Activated CD8-positive, alpha-beta T cell treated with anti-CD3 and anti-CD28 coated beads for 36 hours (primary cell): Measurements from ENCODE around the gene SHROOM3. TPM values are rescaled to one million over a fixed set of nuclear protein-coding genes. Genes with fewer than 3 reads are reported as not detected.

Experiments
- ATAC-seq: fragments of 200-7000 bp; cut with Tn5 transposase; one replicate; pipeline ENCODE4 v1.10.0; 2021; ENCODE audit warnings: mild to moderate bottlenecking, moderate library complexity
- CTCF ChIA-PET: fragments of 350-600 bp; sonication (Branson Sonifier 250); formaldehyde crosslinking; loops from one replicate; lab custom pipeline; 2021; ENCODE audit warnings: antibody characterized with exemption; lab: Charles Lee
- POLR2A ChIA-PET: fragments of 350-600 bp; sonication (Branson Sonifier 250); formaldehyde crosslinking; loops from one replicate; lab custom pipeline; 2021; ENCODE audit warnings: antibody characterized with exemption; lab: Charles Lee
- DNase-seq: peaks from one replicate; pipeline ENCODE4 v3.0.0-alpha.2; 2020
- H3K27ac Mint-ChIP-seq: one replicate; pipeline ENCODE4 v1.8.0; 2021; ENCODE audit warnings: mild to moderate bottlenecking, mixed read lengths
- H3K27me3 Mint-ChIP-seq: one replicate; pipeline ENCODE4 v1.8.0; 2021; ENCODE audit warnings: mixed read lengths
- H3K36me3 Mint-ChIP-seq: one replicate; pipeline ENCODE4 v1.8.0; 2021; ENCODE audit warnings: low read depth, mixed read lengths
- H3K4me1 Mint-ChIP-seq: one replicate; pipeline ENCODE4 v1.8.0; 2021; ENCODE audit warnings: low read depth, mixed read lengths
- H3K4me3 Mint-ChIP-seq: one replicate; pipeline ENCODE4 v1.8.0; 2021; ENCODE audit warnings: mild to moderate bottlenecking, moderate library complexity, mixed read lengths
- H3K9me3 Mint-ChIP-seq: one replicate; pipeline ENCODE4 v1.8.0; 2021; ENCODE audit warnings: mixed read lengths
- intact Hi-C: fragments of 100-400 bp; cut with micrococcal nuclease; formaldehyde crosslinking; loops from one replicate; pipeline ENCODE4 v1.10.0; 2022
- total RNA-seq, 2 experiments: library from RNA; stranded (reverse); gene quantifications; one replicate each; pipeline ENCODE4 v1.2.3, GENCODE V29; 2021
- TF ChIP-seq, protein P1 (sequence below): fragments of 200-600 bp; IDR thresholded peaks from one replicate; pipeline ENCODE4 v1.8.0; 2022; ENCODE audit warnings: antibody characterized with exemption, mild to moderate bottlenecking

SHROOM3 gene
- total RNA-seq, 2 experiments from 2014 or later: not detected

- Mint-ChIP-seq H3K9me3 (no peaks in the 10 kb centered on the region), H3K27ac (no peak overlapping the region), H3K27me3 (peaks cover 3% of the 10 kb centered on the region), H3K4me1 (no peaks in the 10 kb centered on the region), H3K36me3 (no peaks in the 10 kb centered on the region), H3K4me3 (no peak overlapping the region)
- ATAC-seq: no peak
- POLR2A ChIA-PET: no interaction called here
- CTCF ChIA-PET: interaction anchor here (2.1 kb wide), 1 partner anchor 9 kb away, joined by 5 read pairs; no protein-coding TSS in a partner anchor
- intact Hi-C loops: no loop called here
- DNase-seq: no peak
- TF ChIP-seq, protein P1, sequence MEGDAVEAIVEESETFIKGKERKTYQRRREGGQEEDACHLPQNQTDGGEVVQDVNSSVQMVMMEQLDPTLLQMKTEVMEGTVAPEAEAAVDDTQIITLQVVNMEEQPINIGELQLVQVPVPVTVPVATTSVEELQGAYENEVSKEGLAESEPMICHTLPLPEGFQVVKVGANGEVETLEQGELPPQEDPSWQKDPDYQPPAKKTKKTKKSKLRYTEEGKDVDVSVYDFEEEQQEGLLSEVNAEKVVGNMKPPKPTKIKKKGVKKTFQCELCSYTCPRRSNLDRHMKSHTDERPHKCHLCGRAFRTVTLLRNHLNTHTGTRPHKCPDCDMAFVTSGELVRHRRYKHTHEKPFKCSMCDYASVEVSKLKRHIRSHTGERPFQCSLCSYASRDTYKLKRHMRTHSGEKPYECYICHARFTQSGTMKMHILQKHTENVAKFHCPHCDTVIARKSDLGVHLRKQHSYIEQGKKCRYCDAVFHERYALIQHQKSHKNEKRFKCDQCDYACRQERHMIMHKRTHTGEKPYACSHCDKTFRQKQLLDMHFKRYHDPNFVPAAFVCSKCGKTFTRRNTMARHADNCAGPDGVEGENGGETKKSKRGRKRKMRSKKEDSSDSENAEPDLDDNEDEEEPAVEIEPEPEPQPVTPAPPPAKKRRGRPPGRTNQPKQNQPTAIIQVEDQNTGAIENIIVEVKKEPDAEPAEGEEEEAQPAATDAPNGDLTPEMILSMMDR: no peak
Measured at GRCh38 chr4:76712564-76712963, 277.5 kb downstream of the SHROOM3 start.

DNA sequence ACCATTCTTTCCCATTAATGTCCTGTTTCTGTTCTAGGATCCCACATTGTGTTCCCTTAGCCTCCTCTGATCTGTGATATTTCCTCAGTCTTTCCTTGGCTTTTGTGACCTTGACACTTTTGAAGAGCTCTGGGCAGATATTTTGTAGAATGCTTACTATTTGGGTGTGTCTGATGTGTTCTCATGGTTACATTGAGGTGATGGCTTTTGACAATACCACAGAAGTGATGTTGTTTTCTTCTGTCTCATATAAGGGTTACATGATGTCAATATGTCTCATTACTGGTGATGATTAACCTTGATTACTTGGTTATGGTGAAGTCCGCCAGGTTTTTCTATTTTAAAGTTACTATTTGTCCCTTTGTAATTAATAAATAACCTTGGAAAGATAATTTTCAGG, 279.2 kb downstream of the SHROOM3 start:
- POLR2A ChIA-PET: no interaction called here
- no peaks in the 10 kb centered on the region for H3K9me3 Mint-ChIP-seq
- no peaks in the 10 kb centered on the region for H3K36me3 Mint-ChIP-seq
- ATAC-seq: no peak
- CTCF ChIA-PET: no interaction called here
- TF ChIP-seq, protein P1: no peak
- peaks cover 9% of the 10 kb centered on the region for H3K27me3 Mint-ChIP-seq
- intact Hi-C loops: no loop called here
- no peak for DNase-seq
- no peak overlapping the region for H3K4me3 Mint-ChIP-seq
- H3K27ac Mint-ChIP-seq: no peak overlapping the region
- H3K4me1 Mint-ChIP-seq: no peaks in the 10 kb centered on the region

DNA sequence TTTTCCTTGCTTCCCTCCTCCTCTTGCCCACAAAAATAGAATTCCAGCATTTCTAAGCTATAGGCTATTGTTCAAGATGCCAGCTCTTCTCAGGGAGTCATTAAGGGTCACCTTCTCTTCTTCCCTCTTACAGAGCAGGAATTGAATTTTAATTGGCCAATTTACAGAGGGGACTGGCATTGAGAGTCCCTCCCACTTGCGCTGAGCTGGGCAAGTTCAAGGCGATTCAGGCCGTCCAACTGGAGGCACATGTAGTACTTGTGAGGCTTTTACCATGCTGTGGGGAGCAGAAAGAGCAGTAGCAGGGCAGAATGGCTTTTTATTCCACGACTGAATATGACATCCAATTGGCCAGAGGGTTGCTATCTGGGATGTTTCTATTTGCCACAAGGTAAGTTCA, 281.0 kb downstream of the SHROOM3 start:
- Mint-ChIP-seq H3K4me1 (no peaks in the 10 kb centered on the region), H3K9me3 (no peaks in the 10 kb centered on the region), H3K4me3 (no peak overlapping the region), H3K27me3 (peaks cover 6% of the 10 kb centered on the region), H3K27ac (no peak overlapping the region), H3K36me3 (no peaks in the 10 kb centered on the region)
- intact Hi-C loops: no loop called here
- DNase-seq: no peak
- ChIA-PET POLR2A (no interaction called here), CTCF (interaction anchor here (1.4 kb wide), 1 partner anchor 41 kb away, joined by 4 read pairs; no protein-coding TSS in a partner anchor)
- TF ChIP-seq, protein P1: no peak
- no peak for ATAC-seq

DNA sequence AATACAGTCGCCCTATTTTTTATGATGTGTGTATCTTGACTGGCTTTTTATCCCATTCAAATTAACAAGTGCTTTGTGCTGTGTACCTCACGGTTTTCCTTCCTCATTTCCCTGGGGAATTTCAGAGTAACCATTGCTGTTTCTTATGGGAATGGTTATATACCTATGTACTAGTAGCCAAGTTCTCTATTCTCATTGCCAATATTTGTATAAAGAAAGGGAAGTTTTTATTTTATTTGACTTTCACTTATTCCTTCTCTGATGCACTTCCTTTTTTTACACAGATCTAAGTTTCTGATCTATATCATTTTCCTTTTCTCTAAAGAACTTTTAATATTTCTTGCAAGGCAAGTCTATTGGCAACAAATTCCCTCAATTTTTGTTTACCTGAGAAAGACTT, 281.6 kb downstream of the SHROOM3 start:
- Mint-ChIP-seq H3K4me3 (no peak overlapping the region), H3K36me3 (no peaks in the 10 kb centered on the region), H3K27me3 (peaks cover 7% of the 10 kb centered on the region), H3K4me1 (no peaks in the 10 kb centered on the region), H3K9me3 (no peaks in the 10 kb centered on the region), H3K27ac (no peak overlapping the region)
- ChIA-PET CTCF (no interaction called here), POLR2A (no interaction called here)
- no peak for DNase-seq
- intact Hi-C loops: no loop called here
- no peak for ATAC-seq
- TF ChIP-seq, protein P1: no peak

GRCh38 chr4:76717431-76717830, 282.4 kb downstream of the SHROOM3 start:
- intact Hi-C loops: no loop called here
- no peaks in the 10 kb centered on the region for H3K4me1 Mint-ChIP-seq
- H3K9me3 Mint-ChIP-seq: no peaks in the 10 kb centered on the region
- ChIA-PET CTCF (no interaction called here), POLR2A (interaction anchor here (0.6 kb wide), 1 partner anchor 180 kb away, joined by 3 read pairs; no protein-coding TSS in a partner anchor)
- H3K27me3 Mint-ChIP-seq: peaks cover 7% of the 10 kb centered on the region
- no peak for ATAC-seq
- H3K4me3 Mint-ChIP-seq: no peak overlapping the region
- TF ChIP-seq, protein P1: no peak
- H3K36me3 Mint-ChIP-seq: no peaks in the 10 kb centered on the region
- DNase-seq: no peak
- no peak overlapping the region for H3K27ac Mint-ChIP-seq
